Suppressor macrophage treated with lipopolysaccharide for 1 hour (primary cell): ENCODE measurements around the gene IRS1.
A peak's percentile ranks its signal among the peaks of the same experiment; 100 is the strongest.

Experiments used
- DNase-seq, 3 donors: peaks; one replicate each; pipeline ENCODE4 v3.0.0-alpha.2; 2020 to 2022

The IRS1 gene

DNA sequence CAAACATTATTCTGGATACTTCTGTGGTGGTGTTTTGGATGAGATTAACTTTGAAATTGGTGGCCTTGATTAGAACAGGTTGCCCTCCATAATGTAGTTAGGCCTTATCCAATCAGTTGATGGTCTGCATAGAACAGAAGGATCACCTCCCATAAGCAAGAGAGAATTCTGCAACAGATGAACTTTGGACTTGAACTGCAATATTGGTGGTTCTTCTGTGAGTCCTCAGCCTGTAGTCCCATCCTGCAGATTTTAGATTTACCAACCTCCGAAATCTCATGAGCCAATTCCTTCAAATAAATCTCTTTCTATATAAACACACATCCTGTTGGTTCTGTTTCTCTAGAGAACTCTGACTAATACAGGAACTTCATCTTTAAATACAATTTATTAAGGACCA lies 81.9 kb downstream of the IRS1 start:
- no peak for DNase-seq

DNA sequence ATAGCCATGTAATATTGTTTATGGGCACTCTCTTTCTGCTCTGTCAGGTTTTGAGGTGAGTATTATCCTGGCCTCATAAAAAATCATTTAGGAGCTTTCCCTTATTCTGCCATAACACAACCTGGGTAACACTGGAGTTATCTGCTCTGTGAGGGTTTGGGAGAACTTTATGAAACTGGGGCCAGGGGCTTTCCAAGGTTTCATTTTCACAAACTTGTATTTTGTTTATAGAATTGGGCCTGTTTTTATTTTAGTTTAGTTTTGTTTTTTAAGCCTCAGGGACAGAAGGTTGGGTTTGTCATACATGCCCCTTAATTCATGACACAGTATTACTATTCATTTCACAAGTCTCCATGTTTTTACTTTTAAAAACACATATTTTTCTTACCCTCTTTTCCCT lies 83.5 kb downstream of the IRS1 start:
- DNase-seq: no peak

DNA sequence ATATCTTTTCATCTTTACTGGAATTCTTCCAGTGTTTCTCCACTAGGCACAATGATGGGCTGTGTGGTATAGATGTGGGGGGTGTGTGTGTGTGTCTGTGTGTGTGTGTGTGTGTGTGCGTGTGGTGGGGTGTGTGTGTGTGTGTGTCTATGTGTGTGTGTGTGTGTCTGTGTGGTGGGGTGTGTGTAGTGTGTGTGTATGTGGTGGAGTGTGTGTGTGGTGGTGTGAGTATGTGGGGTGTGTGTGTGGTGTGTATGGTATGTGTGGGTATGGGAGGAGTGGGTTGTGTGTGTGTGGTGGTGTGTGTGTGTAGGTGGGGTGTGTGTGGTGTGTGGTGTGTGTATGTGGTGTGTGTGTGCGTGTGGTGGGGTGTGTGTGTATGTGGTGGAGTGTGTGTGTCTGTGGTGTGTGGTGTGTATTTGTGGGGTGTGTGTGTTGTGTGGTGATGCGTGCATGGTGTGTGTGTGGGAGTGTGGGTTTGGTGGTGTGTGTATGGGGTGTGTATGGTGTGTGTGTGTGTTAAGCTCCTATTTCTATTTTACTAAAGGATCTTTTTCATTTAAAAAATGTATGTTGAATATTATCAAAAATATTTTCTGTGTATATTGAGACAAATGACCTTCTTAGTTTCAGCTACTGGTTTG lies 84.2 kb downstream of the IRS1 start:
- no peak for DNase-seq

DNA sequence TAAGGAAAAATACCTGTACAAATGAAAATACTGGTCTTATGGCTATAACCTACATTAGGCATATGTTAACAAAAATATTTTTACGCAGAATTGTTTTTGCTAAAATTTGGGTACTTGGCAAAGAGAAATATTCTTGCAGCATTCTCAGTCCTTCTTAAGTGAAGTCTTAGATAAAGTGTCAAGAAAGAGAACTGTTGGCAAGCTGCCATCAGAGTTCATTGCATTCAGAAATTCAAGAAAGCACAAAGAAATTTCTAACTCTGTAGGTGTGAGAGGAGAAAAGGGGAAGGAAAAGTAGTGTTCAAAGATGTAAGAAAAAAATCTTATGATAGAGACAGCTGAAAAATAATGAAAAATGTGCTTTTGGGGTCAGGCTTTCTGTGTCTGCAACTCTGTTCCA lies 86.7 kb downstream of the IRS1 start:
- DNase-seq: no peak

DNA sequence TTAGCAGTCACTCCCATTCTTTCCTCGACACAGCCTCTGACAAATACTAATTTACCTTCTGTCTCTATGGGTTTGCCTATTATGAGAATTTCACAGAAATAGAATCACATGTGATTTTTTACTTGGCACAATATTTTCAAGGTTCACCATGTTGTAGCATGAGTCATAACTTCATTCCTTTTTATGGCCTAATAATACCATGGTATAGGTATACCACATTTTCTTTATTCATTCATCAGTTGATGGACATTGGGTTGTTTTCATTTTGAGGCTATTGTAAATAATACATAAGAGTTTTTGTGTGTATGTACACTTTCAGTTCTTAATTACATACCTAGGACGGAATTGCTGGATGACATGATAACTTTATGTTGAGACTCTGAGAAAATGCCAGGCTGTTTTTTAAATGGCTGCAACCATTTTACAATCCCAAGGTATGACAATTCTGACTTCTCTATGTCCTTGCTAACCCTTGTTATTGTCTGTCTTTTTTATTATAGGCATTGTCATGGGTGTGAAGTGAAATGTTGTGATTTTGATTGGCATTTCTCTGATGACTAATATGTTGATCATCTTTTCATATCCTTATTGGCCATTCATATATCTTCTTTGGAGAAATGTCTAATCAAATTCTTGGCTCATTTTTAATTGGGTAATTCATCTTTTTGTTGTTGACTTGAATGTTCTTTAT lies 87.9 kb downstream of the IRS1 start:
- DNase-seq: no peak

DNA sequence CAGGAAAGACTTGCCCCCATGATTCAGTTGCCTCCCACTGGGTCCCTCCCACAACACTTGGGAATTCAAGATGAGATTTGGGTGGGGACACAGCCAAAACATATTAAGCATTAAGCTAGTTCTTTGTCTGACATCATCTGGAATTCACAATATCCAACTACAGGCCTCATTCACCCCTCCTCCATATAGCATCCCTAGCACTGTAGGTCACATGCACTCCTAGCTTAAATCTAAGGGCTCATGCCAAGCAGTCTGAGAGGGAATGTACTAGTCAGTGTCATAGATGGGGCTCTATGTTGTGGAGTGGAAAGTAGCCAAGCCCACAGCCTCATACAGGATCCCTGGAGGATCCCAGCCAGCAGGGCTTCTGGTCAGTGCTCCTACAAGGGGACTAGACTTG lies 92.1 kb downstream of the IRS1 start:
- no peak for DNase-seq

DNA sequence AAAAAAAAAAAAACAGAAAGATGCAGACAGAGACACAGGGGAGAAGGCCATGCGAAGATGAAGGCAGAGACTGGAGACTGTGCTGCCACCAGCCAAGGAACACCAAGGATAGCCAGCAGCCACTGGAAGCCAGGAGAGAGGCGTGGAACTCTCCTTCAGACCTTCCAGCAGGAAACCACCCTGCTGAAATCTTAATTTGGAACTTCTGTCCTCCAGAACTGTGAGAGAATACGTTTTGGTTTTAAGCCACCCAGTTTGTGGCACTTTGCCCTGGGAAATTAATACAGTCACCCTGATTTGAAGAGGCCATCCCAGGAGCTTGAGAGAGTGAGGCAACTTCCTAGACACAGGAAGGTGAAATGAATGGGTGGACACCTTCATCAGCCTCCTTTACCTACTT lies 93.7 kb downstream of the IRS1 start:
- no peak for DNase-seq

DNA sequence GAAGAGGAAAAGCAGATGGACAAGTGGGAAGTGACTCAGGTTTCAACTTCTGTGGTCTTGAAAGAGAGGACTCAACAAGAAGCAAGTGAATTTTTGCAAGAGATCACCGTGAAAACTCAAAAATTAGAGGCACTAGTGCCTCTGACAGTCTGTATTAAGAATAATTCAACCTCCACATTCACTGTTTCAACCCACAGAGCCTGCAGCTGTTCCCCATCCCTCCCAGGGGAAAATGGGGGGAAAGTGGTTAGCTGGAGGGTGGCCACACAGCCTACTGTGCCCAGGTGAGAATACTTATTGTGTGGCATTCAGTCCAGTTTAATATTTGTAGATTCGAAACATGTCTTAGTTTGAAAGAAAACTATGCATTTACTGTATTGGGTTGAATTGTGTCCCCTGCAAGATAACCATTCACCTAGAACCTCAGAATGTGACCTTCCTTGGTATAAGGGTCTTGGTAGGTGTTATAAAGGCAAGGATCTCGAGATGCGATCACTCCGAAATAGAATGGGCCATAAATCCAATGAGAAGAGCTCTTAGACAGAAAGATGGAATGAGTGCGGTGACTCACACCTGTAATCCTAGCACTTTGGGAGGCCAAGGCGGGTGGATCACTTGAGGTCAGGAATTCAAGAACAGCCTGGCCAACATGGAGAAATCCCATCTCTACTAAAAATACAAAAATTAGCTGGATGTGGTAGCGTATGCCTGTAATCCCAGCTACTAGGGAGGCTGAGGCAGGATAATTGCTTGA lies 94.3 kb downstream of the IRS1 start:
- DNase-seq: no peak

DNA sequence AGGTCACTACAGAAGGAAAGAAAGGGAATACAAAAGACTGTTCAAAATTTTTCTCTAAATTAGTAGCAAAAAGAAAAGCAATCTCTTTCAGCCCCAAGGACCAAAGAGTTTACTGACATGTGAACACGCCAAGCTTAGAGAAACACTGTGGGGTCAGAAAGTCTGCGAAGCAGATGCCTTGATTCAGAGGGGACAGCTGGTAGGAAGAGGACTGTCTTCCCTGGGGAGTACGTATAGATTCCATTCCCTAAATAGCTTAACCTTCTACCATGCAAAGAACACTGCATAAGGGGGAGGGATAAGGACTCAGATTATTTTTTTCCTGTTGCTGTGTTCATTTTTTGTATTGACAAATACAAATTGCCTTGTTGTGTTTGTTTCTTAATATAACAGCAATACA lies 96.1 kb downstream of the IRS1 start:
- DNase-seq: no peak

DNA sequence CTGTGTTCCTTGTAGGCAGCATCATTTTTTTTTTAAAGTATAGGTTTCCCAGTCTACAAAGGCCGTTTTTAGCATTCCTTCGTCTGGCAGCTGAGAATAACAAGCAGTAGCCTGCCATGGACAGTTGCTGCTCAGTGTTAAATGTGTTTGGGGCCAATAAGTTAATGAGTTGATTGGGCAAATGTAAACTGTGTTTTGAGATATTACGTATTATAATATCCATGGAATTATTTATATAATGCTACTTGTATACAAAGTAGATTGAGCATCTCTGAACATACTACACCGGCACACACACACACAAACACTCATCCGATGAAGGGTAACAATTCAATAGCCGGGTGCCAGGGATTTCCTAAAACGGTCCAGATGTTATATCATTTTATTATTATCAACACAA lies 97.2 kb downstream of the IRS1 start:
- DNase-seq: no peak

DNA sequence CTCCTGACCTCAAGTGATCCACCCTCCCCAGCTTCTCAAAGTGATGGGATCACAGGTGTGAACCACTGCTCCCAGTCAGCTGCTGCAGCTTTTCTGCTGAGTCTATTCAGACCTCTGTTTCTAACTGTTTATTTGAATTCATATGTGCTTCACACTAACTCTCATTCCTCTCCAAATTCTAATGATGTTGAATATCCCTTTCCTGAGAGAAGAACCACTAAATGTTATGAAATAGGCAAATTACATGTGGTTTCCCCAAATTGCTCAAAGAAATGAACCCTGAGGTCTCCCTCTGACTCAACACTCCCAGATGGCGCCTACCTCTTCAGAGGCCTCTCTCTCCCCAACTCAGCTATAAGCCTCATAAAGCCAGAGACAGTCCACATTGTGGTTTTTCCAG lies 98.6 kb downstream of the IRS1 start:
- peak; percentile 55 to 75 (median 68) for DNase-seq

DNA sequence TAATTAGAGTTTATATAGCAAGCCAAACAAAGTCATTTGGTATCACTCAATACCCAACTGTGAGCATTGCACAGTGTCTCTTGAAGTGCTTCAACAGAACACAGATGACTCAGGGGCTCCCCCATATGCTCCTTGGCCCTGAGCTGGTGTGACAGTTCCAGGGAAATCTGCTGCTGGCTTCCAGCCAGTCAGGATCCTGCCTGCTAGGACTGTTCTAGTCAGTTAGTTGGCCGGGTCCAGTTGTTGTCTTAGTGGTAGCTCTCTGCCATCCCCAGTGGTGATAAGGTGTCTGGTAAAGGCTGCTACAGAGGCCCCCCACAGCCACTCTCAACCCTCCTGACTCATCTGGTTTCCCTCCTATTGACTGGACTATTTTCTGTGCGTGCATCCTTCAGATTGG lies 100.3 kb downstream of the IRS1 start:
- DNase-seq: no peak

DNA sequence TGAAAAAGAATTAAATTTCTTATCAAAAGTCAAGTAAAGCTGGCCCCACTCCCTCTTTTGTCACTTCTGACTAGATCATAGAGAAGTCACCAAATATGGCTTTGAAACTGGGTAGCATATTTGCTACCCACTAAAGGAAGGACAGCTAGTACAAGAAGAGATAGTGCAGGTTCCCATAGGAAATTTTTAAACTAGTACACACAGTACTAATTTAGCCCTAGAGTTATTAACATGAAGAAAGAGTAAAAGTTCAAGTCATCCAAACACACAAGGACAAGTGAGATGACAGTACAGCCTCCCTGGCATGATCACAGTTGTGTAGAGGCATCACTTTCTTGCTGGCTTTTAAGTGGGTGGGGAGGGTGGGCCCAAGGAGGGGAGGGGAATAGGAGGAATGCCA lies 100.9 kb downstream of the IRS1 start:
- no peak for DNase-seq

DNA sequence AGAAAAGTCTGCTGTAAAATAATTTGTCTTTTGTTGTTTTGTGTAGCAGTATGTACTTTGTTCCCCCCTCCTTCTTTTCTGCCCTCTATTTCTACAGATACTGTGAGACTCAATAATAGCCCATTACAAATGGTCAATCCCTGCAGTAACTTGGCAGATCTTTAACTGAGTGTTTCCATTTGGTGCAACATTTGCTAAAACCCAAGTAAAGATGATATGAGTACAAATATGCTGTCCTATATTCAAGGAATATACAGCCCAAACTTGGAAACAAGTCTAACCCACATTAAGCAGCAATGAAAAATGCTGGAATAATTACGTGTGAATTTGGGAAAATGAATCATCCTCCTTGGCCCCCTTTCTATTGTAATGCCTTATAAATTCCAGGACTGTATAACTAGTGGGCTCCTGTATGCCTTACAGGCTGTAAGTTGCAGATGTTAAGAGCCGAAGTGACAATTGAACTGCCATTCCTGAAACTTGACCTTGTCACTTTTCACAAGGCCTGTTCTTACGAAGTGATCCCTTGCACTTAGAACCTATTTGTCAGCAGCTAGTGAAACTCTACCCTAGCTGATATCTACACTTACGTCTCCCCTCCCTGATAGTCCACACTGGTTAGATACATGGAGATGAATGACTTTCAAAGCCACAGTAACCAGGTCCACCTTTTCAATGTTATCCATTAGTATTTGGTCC lies 104.9 kb downstream of the IRS1 start:
- DNase-seq: no peak

DNA sequence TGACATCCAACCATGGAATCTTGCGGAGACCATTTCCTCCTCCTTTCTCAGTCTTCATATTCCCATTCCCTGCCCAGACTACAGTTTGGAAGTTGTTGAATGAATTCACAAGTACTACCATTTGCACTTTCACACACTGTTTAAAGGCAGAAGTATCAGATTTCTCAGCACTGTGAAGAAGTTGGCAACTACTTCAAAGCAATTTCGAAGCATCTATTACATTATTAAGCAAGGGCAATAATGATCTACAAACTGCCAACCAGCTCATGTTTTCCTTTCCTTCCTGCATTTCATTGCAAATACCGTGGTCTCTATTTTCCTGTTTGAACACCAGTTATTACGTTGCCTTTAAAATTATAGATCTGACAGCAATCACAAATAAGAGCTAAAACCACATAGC lies 105.5 kb downstream of the IRS1 start:
- DNase-seq: no peak

DNA sequence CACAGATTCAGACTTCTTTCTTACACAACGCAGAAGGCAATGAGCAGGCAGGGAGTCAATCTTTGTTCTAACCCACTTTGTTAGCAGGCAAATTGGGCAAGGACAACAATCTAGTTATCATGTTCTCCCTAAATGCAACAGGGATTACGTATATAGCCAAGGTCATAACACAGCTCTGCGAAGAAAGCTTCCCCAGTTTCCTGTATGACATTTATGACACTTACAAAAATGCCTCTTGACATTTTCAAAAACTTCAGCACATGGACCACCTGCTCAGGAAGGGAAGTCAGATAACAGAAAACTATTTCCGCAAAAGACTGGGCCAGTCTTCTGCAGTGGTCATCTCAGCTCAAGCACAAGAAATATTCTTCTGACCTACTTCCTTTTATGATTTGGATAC lies 106.1 kb downstream of the IRS1 start:
- DNase-seq: no peak

DNA sequence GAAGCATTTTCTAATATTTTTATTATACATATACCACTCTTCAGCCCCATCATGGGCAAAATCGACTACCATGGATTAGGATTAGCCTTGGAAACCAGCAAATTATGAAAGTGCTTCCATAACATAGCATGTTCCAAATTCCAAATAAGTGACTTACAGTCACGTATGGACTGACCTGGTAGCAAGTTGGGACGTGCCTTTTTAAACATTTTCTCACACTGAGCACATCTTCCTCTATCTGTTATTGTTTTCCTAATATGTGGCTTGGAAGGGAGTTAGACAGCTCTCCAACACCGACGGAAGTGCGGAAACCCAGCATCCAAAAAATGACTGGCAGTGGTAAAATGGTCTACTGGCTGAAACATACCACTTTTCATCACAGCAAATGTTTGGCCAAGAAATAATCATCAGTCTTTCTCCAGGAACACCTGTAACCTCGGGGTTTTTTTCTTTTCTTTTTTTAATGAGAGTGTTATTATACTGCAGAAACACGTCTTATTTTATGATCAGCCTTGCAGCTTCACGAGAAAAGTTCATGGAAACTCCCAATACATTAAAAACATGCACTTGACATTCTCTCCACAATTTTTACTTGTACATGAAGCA lies 107.0 kb downstream of the IRS1 start:
- DNase-seq: no peak

DNA sequence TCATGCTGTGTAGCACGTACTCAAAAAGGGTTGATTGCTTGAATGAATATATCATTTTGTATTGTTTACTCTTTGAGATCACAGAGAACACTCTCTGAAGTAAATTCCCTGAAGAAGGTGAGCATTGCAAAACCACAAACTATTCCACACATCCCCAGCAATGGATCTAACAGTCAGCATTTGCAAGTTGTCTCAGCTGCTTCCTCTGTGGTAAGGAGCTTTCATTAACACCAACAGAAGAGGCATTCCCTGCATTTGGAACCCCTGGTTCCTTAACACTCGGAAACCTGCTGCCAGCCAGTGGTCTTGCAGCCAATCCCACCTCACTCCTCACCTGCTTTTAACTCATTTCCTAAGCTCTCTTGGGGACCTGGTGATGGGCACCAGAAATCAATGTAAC lies 108.4 kb downstream of the IRS1 start:
- no peak for DNase-seq

DNA sequence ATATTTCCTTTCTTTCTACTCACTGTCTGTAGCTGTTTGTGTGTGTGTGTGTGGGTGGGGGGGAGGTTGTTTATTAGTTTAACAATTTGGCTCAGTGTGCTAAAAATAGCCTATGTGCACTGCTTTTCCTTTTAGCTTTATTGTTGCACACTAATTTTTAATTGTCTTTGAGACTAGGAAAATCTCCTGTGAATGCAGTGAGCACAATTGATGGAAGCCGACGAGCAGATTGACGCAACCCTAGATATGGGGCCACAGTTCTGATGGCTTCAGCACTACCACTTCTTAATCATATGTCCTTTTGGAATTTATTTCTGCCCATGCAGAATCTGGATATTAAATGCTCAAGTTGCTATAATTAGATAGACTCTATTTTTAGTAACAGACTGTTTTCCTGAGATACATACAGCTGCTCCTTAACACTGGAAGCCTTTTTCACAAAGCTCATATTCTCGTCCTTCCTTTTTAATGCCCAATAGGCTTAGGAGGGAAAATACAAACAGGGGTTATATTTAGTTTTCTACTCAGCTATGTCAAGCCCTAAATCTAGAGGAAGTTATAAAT lies 109.1 kb downstream of the IRS1 start:
- no peak for DNase-seq

DNA sequence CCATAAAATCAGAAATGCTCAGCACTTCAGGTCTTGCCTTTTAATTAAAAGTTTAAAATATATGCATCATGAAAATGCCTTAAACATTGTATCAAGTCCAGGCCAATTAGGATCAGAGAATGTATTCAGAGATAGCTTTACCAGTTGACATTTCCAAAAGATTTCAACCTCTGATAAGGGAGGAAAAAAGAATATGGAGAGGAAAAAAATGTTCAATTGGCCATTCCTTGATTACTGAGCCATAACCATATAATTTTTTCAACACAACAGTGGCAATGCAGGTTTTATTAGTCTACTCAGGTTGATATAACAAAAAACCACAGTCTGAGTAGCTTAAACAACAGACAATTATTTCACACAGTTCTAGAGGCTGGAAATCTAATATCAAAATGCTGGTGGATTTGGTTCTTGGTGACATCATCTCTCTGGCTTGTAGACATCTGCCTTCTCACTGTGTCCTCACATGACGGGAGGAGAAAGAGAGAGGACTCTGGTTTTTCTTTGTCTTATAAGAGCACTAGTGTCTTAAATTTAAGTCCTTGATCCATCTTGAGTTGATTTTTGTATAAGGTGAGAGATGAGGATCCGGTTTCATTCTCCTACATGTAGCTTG lies 111.9 kb downstream of the IRS1 start:
- no peak for DNase-seq

DNA sequence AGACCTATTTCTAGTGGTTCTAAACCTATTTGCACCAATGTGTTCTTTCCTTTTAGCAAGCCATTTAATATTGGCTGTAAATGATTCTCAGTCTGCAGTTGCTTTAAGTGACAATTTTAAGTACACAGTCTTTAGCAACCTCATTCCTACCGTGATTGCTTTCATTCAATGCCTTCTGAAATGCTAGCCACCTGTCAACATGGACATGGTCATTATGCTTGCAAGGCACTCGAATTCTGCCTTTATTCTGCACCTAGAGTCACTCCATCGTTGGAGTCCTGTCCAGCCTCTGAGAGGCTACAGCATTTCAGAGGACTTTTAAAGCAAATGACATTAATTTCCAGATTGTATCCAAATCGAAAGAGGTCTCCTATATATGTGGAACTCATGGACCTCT lies 115.1 kb downstream of the IRS1 start:
- no peak for DNase-seq

DNA sequence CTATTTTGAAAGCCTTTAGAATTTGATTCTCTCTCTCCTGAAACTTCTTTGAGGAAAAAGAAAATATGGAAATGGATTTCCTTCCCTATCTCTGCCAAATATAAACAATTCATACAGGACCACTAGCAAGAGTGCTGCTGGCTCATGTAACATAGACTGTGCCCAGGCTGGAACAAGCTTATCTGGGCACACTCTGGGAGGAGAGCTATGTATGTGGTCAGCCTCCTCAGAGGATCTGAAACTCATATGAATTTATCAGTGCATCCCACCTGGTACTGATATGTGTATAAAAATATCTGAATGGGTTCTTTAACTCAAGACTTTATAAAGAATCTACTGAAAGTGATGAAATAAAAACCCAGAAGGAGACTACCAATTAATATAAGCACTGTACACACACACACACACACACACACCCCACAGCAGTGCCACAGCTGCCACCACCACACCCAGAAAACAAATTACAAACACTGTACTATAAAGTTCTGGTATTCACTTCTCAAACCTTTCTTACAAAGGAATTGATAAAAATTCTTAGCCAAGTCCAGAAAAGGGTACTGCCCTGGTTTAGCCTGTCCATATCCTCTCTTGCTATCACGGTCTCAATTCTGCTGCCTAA lies 115.6 kb downstream of the IRS1 start:
- DNase-seq: no peak
